Breast epithelium (tissue), 3 donors: ENCODE measurements around the gene CHN2.

Experiments
- CTCF ChIP-seq, 3 donors: fragments of 450-650 bp; IDR thresholded peaks; one replicate each; pipeline ENCODE4 v1.5.1; 2016 to 2017; ENCODE audit warnings: antibody characterized with exemption in 3 of 3, mild to moderate bottlenecking in 3 of 3, moderate library complexity in 3 of 3
- POLR2A ChIP-seq: fragments of 450-650 bp; IDR thresholded peaks from one replicate; pipeline ENCODE4 v1.6.1; 2016; ENCODE audit warnings: antibody characterized with exemption, mild to moderate bottlenecking, moderate library complexity

- TF ChIP-seq CTCF (IDR thresholded peaks at IDR 0.05) (no peak), POLR2A (no peak)
Measured at GRCh38 chr7:29345590-29345989, 151.0 kb downstream of the CHN2 start.
